ENCODE data around the gene NUP85.

- TF ChIP-seq GABPA (IDR thresholded peaks at IDR 0.05; ENCODE audit: low read depth) (no peak), TEAD4 (IDR thresholded peaks at IDR 0.05; ENCODE audit: borderline replicate concordance, insufficient read depth) (no peak), JUND (IDR thresholded peaks at IDR 0.05) (no peak), CTCF (IDR thresholded peaks at IDR 0.05) (no peak), TCF12 (IDR thresholded peaks at IDR 0.05) (no peak), SIN3A (IDR thresholded peaks at IDR 0.05; ENCODE audit: borderline replicate concordance, low read depth, low read length) (no peak), EP300 (IDR thresholded peaks at IDR 0.05; ENCODE audit: borderline replicate concordance in 1 of 2, low read depth in 1 of 2, low read length in 1 of 2) (no peak), YY1 (IDR thresholded peaks at IDR 0.05; ENCODE audit: low read depth) (no peak), RXRA (IDR thresholded peaks at IDR 0.05; ENCODE audit: borderline replicate concordance, low read depth) (no peak), CHD2 (IDR thresholded peaks at IDR 0.05; ENCODE audit: low read length, partially characterized antibody) (no peak), NRF1 (IDR thresholded peaks at IDR 0.05; ENCODE audit: low read depth, low read length) (no peak), RAD21 (IDR thresholded peaks at IDR 0.05; ENCODE audit: low read length) (no peak), MXI1 (IDR thresholded peaks at IDR 0.05; ENCODE audit: low read depth, low read length) (no peak)
Observed at GRCh38 chr17:75231741-75232464, 26.4 kb downstream of the NUP85 start.

Data from SK-N-SH (cell line).